K562 (cell line): ENCODE results near the gene TPRX2. TPM values are rescaled to one million over a fixed set of nuclear protein-coding genes. Genes with fewer than 3 reads are reported as not detected.

ENCODE experiments used
- AFF1 ChIP-seq, 2 experiments: fragments of 450-650 bp; IDR thresholded peaks; 2 replicates each; pipeline ENCODE4 v1.6.1; 2018; ENCODE audit warnings: mild to moderate bottlenecking in 2 of 2, low read depth in 1 of 2; ENCODE audit not compliant: partially characterized antibody in 2 of 2
- CEBPZ ChIP-seq: fragments of 150-350 bp; IDR thresholded peaks from 2 replicates; pipeline ENCODE4 v1.6.1; 2014; ENCODE audit warnings: low read depth, mild to moderate bottlenecking, low read length, borderline replicate concordance
- FOSL1 ChIP-seq: fragments of 200-800 bp; sonication (Bioruptor generic); conservative IDR thresholded peaks from 2 replicates; pipeline ENCODE4 v1.6.1; 2016; ENCODE audit warnings: missing genetic modification characterization, missing compliant biosample characterization
- SUPT5H ChIP-seq: fragments of 450-650 bp; IDR thresholded peaks from 2 replicates; pipeline ENCODE4 v1.6.1; 2016
- ZBTB40 ChIP-seq, 2 experiments: fragments of 450-650 bp in 1 of 2; sonication (generic) in 1 of 2; formaldehyde crosslinking in 1 of 2; IDR thresholded peaks; 2 replicates each; pipeline versions ENCODE4 v1.7.1 to v1.9.0; 2016 to 2022; ENCODE audit warnings: inconsistent platforms in 1 of 2, mild to moderate bottlenecking in 1 of 2, missing genetic modification reagents in 1 of 2
- polyA plus RNA-seq, 8 experiments: library from polyadenylated mRNA; depleted of rRNA in 4 of 8; stranded (reverse) in 5 of 8; unstranded in 3 of 8; fragments of >200 nt; fragmentation: Nextera tagmentation in 2 of 8; fragmentation: Illumina TruSeq in 1 of 8; extraction: Ambion mirVana in 2 of 8; extraction: Trizol in 1 of 8; gene quantifications; 2 replicates each; pipeline versions ENCODE4 v1.2.1 to v1.2.3, GENCODE V29; 2011 to 2014; ENCODE audit warnings: inconsistent platforms in 1 of 8, missing spikeins in 1 of 8
- total RNA-seq, 7 experiments: library from RNA; depleted of rRNA in 6 of 7; stranded (reverse); fragments of >200 nt in 6 of 7; fragmentation: Illumina TruSeq in 2 of 7; extraction: Trizol in 2 of 7; gene quantifications; 2 replicates each; pipeline versions ENCODE4 v1.2.1 to v1.2.3, GENCODE V29; 2011 to 2021; ENCODE audit warnings: low replicate concordance in 1 of 7

The TPRX2 gene
- total and polyA plus RNA-seq, 9 of the 15 experiments (the other 6 are each of a cell fraction or from before 2014, with no cell fraction given) = not detected

- peak in 1 of 2 experiments; percentile 93 for TF ChIP-seq AFF1 (IDR thresholded peaks at IDR 0.05; ENCODE audit: low read depth in 1 of 2, partially characterized antibody in 2 of 2)
- 0 out of 2 replicates have a peak, but pooled peaks have one; percentile 60 for TF ChIP-seq ZBTB40 (IDR thresholded peaks at IDR 0.05)
- TF ChIP-seq ZBTB40 (CRISPR knock-in tag; IDR thresholded peaks at IDR 0.05) = no peak
- peak; percentile 75 for TF ChIP-seq SUPT5H
- TF ChIP-seq FOSL1 (tag) = peak; percentile 88
- TF ChIP-seq CEBPZ = no peak
These were observed 33.1 kb downstream of the TPRX2 start (continued) for GRCh38 chr19:47891923-47892666.
